Activated naive CD4-positive, alpha-beta T cell treated with anti-CD3 and anti-CD28 coated beads for 36 hours (primary cell): ENCODE measurements around the gene CUX1. TPM values are rescaled to one million over a fixed set of nuclear protein-coding genes. Genes with fewer than 3 reads are reported as not detected.

Experiments used
- CTCF ChIA-PET: fragments of 350-600 bp; sonication (Branson Sonifier 250); formaldehyde crosslinking; loops from one replicate; lab custom pipeline; 2021; ENCODE audit warnings: antibody characterized with exemption; lab: Charles Lee
- DNase-seq: peaks from one replicate; pipeline ENCODE4 v3.0.0-alpha.2; 2020
- H3K27ac Mint-ChIP-seq: one replicate; pipeline ENCODE4 v1.8.0; 2021; ENCODE audit warnings: mild to moderate bottlenecking, mixed read lengths
- H3K27me3 Mint-ChIP-seq: one replicate; pipeline ENCODE4 v1.8.0; 2021; ENCODE audit warnings: low read depth, mixed read lengths
- H3K36me3 Mint-ChIP-seq: one replicate; pipeline ENCODE4 v1.8.0; 2021; ENCODE audit warnings: low read depth, mixed read lengths
- H3K4me1 Mint-ChIP-seq: one replicate; pipeline ENCODE4 v1.8.0; 2021; ENCODE audit warnings: low read depth, mixed read lengths
- H3K4me3 Mint-ChIP-seq: one replicate; pipeline ENCODE4 v1.8.0; 2021; ENCODE audit warnings: mild to moderate bottlenecking, moderate library complexity, mixed read lengths
- H3K9me3 Mint-ChIP-seq: one replicate; pipeline ENCODE4 v1.8.0; 2021; ENCODE audit warnings: mixed read lengths
- intact Hi-C: fragments of 100-400 bp; cut with micrococcal nuclease; formaldehyde crosslinking; loops from one replicate; pipeline ENCODE4 v1.15.1; 2023
- total RNA-seq, 2 experiments: library from RNA; stranded (reverse); gene quantifications; one replicate each; pipeline ENCODE4 v1.2.3, GENCODE V29; 2021

Gene CUX1
- total RNA-seq, 2 experiments from 2014 or later: 22.2 to 25.5 TPM

DNA sequence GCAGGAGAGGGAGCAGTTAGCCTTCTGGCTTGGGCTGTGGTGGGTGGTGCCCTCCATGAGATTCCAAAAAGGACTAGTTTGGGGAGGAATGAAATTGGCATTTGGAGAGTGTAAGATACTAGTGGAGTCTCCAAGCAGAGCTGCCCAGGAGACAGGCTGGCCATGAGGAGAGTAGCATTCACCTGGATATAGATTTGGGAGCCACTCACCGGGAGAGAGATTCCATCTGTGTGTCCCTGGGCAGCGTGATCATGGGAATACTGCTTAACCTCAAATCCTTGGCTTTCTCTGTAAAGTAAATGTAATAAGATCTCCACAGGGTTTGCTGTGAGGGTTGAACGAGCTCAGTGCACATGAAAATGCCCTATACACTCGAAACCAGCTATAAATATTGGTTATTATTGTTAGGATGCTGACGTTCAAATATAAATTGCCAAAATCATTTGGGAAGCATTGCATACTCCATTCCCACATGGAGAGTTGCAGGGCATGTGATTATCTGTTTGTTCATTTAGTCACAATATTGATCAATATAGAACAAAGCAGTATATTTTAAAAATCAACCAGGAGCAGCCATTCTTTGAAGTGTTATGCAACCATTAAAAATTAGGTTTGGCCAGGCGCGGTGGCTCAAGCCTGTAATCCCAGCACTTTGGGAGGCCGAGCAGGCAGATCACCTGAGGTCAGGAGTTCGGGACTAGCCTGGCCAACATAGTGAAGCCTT, 143.7 kb downstream of the CUX1 start:
- H3K27me3 Mint-ChIP-seq: no peaks in the 10 kb centered on the region
- DNase-seq: no peak
- intact Hi-C loops: no loop called here
- no peak overlapping the region for H3K27ac Mint-ChIP-seq
- no peak overlapping the region for H3K4me3 Mint-ChIP-seq
- H3K36me3 Mint-ChIP-seq: no peaks in the 10 kb centered on the region
- CTCF ChIA-PET: no interaction called here
- no peaks in the 10 kb centered on the region for H3K9me3 Mint-ChIP-seq
- H3K4me1 Mint-ChIP-seq: peaks cover 9% of the 10 kb centered on the region

DNA sequence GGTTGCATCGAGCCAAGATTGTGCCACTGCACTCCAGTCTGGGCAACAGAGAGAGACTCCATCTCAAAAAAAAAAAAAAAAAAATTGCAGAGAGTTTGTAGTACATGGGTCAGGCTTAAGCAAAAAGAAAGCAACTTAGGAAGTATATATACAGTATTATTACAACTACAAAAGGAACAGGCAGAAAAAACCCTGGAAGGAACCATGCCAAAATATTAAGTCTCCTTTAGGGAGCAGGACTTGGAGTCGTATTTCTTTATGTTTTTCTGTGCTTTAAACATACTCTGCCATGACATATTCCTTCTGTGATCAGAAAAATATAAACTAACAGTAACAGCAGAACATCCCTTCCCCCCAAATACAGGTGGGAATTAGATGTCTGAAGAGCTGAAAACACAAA, 144.4 kb downstream of the CUX1 start:
- CTCF ChIA-PET: no interaction called here
- Mint-ChIP-seq H3K36me3 (no peaks in the 10 kb centered on the region), H3K27me3 (no peaks in the 10 kb centered on the region), H3K9me3 (no peaks in the 10 kb centered on the region), H3K4me3 (no peak overlapping the region), H3K4me1 (peaks cover 6% of the 10 kb centered on the region), H3K27ac (no peak overlapping the region)
- intact Hi-C loops: no loop called here
- DNase-seq: no peak

DNA sequence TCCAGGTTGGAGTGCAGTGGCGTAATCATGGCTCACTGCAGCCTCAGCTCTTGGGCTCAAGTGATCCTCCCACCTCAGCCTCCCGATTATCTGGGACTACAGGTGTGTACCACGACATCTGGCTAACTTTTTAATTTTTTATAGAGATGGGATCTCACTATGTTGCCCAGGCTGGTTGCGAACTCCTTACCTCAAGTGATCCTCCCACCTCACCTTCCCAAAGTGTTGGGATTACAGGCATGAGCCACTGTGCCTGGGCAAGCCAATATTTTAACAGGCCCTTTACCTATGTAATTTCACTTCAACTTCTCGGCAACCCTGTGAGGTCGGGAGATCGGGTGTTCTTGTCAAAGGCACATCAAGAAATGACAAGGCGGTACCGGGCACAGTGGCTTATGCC, 146.3 kb downstream of the CUX1 start:
- intact Hi-C loops: no loop called here

GRCh38 chr7:101964680-101965452, 147.4 kb downstream of the CUX1 start:
- CTCF ChIA-PET: no interaction called here

More for the DNA sequence above, 146.3 kb downstream of the CUX1 start:
- Mint-ChIP-seq H3K36me3 (no peaks in the 10 kb centered on the region), H3K27me3 (no peaks in the 10 kb centered on the region), H3K4me3 (no peak overlapping the region), H3K4me1 (no peaks in the 10 kb centered on the region), H3K9me3 (no peaks in the 10 kb centered on the region), H3K27ac (no peak overlapping the region)
- DNase-seq: no peak
- CTCF ChIA-PET: no interaction called here

DNA sequence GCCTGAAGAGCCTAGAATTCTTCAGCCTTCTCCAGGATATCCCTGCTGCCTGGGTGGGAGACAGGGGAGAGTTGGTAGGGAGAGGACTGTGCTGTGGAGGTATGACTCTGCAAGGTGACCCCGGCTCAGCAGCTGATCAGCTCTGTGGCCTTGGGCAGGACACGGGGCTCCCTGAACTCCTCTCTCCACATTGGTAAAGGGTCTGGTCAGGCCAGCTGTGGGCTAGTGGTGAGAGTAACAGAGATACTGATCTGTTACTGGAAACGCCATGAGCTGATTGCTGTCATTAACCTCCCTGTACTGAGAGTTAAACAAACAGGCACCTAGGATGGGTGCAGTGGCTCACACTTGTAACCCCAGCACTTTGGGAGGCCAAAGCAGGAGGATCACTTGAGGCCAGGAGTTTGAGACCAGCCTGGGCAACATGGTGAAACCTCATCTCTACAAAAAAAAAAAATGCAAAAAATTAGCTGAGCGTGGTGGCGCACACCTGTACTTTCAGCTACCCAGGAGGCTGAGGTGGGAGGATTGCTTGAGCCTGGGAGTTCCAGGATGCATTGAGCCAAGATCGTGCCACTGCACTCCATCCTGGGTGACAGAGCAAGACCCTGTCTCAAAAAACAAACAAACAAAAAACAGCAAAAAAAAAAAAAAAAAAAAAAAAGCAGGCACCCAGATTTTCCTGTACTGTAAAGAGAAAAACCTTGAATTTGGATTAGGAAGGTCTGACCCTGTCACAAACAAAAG, 151.5 kb downstream of the CUX1 start:
- CTCF ChIA-PET: no interaction called here
- H3K4me3 Mint-ChIP-seq: no peak overlapping the region

More at GRCh38 chr7:101964680-101965452, 147.4 kb downstream of the CUX1 start:
- Mint-ChIP-seq H3K9me3 (no peaks in the 10 kb centered on the region), H3K27ac (no peak overlapping the region), H3K4me3 (no peak overlapping the region), H3K4me1 (no peaks in the 10 kb centered on the region), H3K27me3 (no peaks in the 10 kb centered on the region), H3K36me3 (no peaks in the 10 kb centered on the region)
- intact Hi-C loops: no loop called here
- no peak for DNase-seq

GRCh38 chr7:101969997-101970585, 152.7 kb downstream of the CUX1 start:
- H3K36me3 Mint-ChIP-seq: no peaks in the 10 kb centered on the region
- no peaks in the 10 kb centered on the region for H3K9me3 Mint-ChIP-seq
- CTCF ChIA-PET: no interaction called here
- no peak overlapping the region for H3K4me3 Mint-ChIP-seq
- no peaks in the 10 kb centered on the region for H3K27me3 Mint-ChIP-seq
- no peak for DNase-seq
- no peak overlapping the region for H3K27ac Mint-ChIP-seq
- intact Hi-C loops: no loop called here
- no peaks in the 10 kb centered on the region for H3K4me1 Mint-ChIP-seq

More for the DNA sequence above, 151.5 kb downstream of the CUX1 start:
- no peaks in the 10 kb centered on the region for H3K9me3 Mint-ChIP-seq
- no peak for DNase-seq
- no peaks in the 10 kb centered on the region for H3K36me3 Mint-ChIP-seq
- H3K27ac Mint-ChIP-seq: no peak overlapping the region
- no peaks in the 10 kb centered on the region for H3K4me1 Mint-ChIP-seq
- intact Hi-C loops: no loop called here
- no peaks in the 10 kb centered on the region for H3K27me3 Mint-ChIP-seq

- H3K4me3 Mint-ChIP-seq: no peak overlapping the region
- H3K27me3 Mint-ChIP-seq: no peaks in the 10 kb centered on the region
- intact Hi-C loops: no loop called here
- no peaks in the 10 kb centered on the region for H3K4me1 Mint-ChIP-seq
- CTCF ChIA-PET: no interaction called here
- no peak for DNase-seq
- no peaks in the 10 kb centered on the region for H3K36me3 Mint-ChIP-seq
- H3K27ac Mint-ChIP-seq: no peak overlapping the region
- no peaks in the 10 kb centered on the region for H3K9me3 Mint-ChIP-seq
These were observed 153.4 kb downstream of the CUX1 start for GRCh38 chr7:101970801-101971200.

DNA sequence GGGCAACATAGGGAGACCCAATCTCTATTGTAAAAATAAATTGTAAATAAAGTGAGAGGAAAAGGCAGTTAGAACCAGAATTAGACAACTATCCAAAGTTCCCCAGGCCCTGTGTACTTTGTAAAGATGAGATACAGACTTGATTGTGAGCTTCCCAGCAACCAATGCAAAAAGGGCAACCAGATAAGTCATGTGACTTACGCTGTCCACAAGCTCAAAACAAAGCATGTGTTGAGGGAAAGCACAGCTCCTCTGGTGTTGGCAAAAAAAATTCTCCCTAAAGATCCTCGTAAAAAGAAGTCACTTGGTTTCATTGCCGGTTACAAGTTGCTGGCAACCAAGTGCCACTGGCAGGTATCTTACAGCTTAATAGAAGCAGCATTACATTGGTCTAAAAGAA, 154.0 kb downstream of the CUX1 start:
- Mint-ChIP-seq H3K9me3 (no peaks in the 10 kb centered on the region), H3K27ac (no peak overlapping the region), H3K27me3 (no peaks in the 10 kb centered on the region), H3K4me3 (no peak overlapping the region), H3K4me1 (no peaks in the 10 kb centered on the region), H3K36me3 (no peaks in the 10 kb centered on the region)
- CTCF ChIA-PET: no interaction called here
- no peak for DNase-seq
- intact Hi-C loops: no loop called here

DNA sequence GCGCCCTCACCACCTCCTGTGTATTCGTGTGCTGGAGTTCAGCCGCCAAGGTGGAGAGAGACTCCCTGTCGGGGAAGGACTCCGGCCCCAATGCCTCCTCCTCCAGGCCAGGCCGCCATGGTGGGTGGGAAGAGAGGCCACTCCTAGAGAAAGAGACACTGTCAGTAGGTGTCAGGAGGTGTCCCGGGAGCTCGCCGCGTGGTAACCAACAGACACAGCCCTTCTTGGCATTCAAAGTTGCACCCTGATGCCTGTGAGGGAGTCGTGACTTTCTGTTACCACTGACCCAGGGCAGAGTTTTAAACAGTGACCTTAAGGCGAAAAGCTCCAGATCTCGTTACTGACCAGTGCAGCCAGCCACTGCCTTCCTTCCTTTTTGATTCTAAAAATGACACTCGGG, 155.2 kb downstream of the CUX1 start:
- intact Hi-C loops: no loop called here
- H3K36me3 Mint-ChIP-seq: no peaks in the 10 kb centered on the region
- no peak for DNase-seq
- CTCF ChIA-PET: no interaction called here
- H3K9me3 Mint-ChIP-seq: no peaks in the 10 kb centered on the region
- no peak overlapping the region for H3K27ac Mint-ChIP-seq
- H3K4me3 Mint-ChIP-seq: no peak overlapping the region
- no peaks in the 10 kb centered on the region for H3K4me1 Mint-ChIP-seq
- H3K27me3 Mint-ChIP-seq: no peaks in the 10 kb centered on the region

GRCh38 chr7:101973130-101973529, 155.7 kb downstream of the CUX1 start:
- CTCF ChIA-PET: no interaction called here
- H3K27me3 Mint-ChIP-seq: no peaks in the 10 kb centered on the region
- H3K9me3 Mint-ChIP-seq: no peaks in the 10 kb centered on the region
- intact Hi-C loops: no loop called here
- no peak for DNase-seq
- H3K27ac Mint-ChIP-seq: no peak overlapping the region
- H3K36me3 Mint-ChIP-seq: no peaks in the 10 kb centered on the region
- no peaks in the 10 kb centered on the region for H3K4me1 Mint-ChIP-seq
- H3K4me3 Mint-ChIP-seq: no peak overlapping the region

- Mint-ChIP-seq H3K4me3 (no peak overlapping the region), H3K27me3 (no peaks in the 10 kb centered on the region), H3K9me3 (no peaks in the 10 kb centered on the region), H3K36me3 (no peaks in the 10 kb centered on the region), H3K27ac (no peak overlapping the region), H3K4me1 (no peaks in the 10 kb centered on the region)
- DNase-seq: no peak
- intact Hi-C loops: no loop called here
- CTCF ChIA-PET: no interaction called here
These were observed 157.0 kb downstream of the CUX1 start for GRCh38 chr7:101974393-101974792.

- no peaks in the 10 kb centered on the region for H3K36me3 Mint-ChIP-seq
- no peak for DNase-seq
- no peaks in the 10 kb centered on the region for H3K4me1 Mint-ChIP-seq
- no peaks in the 10 kb centered on the region for H3K9me3 Mint-ChIP-seq
- intact Hi-C loops: no loop called here
- no peaks in the 10 kb centered on the region for H3K27me3 Mint-ChIP-seq
- no peak overlapping the region for H3K27ac Mint-ChIP-seq
- CTCF ChIA-PET: no interaction called here
- no peak overlapping the region for H3K4me3 Mint-ChIP-seq
These were observed 157.6 kb downstream of the CUX1 start for GRCh38 chr7:101975046-101975445.
